Panc1 (cell line): ENCODE results near the gene GSTM5. TPM values are rescaled to one million over a fixed set of nuclear protein-coding genes. Genes with fewer than 3 reads are reported as not detected.

ENCODE experiments used
- ATAC-seq: fragments of 200-7000 bp; cut with Tn5 transposase; 2 replicates; pipeline ENCODE4 v1.9.1; 2020; ENCODE audit warnings: mild to moderate bottlenecking, moderate library complexity
- BruUV-seq: library from RNA; stranded (reverse); fragments of 400-500 nt; replicated peaks from 2 replicates; lab custom pipeline; 2021; lab: Mats Ljungman, UMichigan
- CTCF ChIA-PET: fragments of 300-600 bp; sonication (Branson Sonifier 250); formaldehyde crosslinking; loops from one replicate; lab custom pipeline; 2022; ENCODE audit warnings: antibody characterized with exemption; lab: Charles Lee
- POLR2A ChIA-PET: fragments of 300-600 bp; sonication (Branson Sonifier 250); formaldehyde crosslinking; loops from one replicate; lab custom pipeline; 2022; ENCODE audit warnings: antibody characterized with exemption; lab: Charles Lee
- DNase-seq: peaks from one replicate; pipeline ENCODE4 v3.0.0-alpha.2; 2010; ENCODE audit warnings: low read depth, low spot score
- H3K27ac ChIP-seq: 2 replicates; pipeline ENCODE4 v1.5.1; 2011; ENCODE audit warnings: mild to moderate bottlenecking, low read length, inconsistent platforms
- H3K27me3 ChIP-seq: fragments of 200-500 bp; sonication (Bioruptor generic); 2 replicates; pipeline ENCODE4 v1.6.0; 2014; ENCODE audit warnings: low read length, inconsistent platforms; ENCODE audit not compliant: control insufficient read depth, insufficient read depth
- H3K36me3 ChIP-seq: fragments of 200-500 bp; sonication (Bioruptor generic); 2 replicates; pipeline ENCODE4 v1.5.1; 2014; ENCODE audit warnings: inconsistent platforms, mild to moderate bottlenecking, low read length, moderate library complexity; ENCODE audit not compliant: control insufficient read depth, insufficient read depth
- H3K4me1 ChIP-seq: 2 replicates; pipeline ENCODE4 v1.5.1; 2011; ENCODE audit warnings: inconsistent platforms, mild to moderate bottlenecking, low read length, moderate library complexity; ENCODE audit not compliant: control insufficient read depth, insufficient read depth
- H3K4me3 ChIP-seq, 2 experiments: 2 replicates each; pipeline ENCODE4 v1.5.1; 2011 to 2012; ENCODE audit warnings: low read depth in 2 of 2, low read length in 2 of 2, mild to moderate bottlenecking in 2 of 2, inconsistent platforms in 1 of 2, moderate library complexity in 1 of 2
- H3K9me3 ChIP-seq: fragments of 200-500 bp; sonication (Bioruptor generic); 2 replicates; pipeline ENCODE4 v1.5.1; 2014; ENCODE audit warnings: low read depth, mild to moderate bottlenecking, inconsistent platforms, low read length, moderate library complexity; ENCODE audit not compliant: control insufficient read depth, insufficient read depth
- CTCF ChIP-seq: fragments of 450-650 bp; IDR thresholded peaks from 2 replicates; pipeline ENCODE4 v1.5.1; 2017; ENCODE audit warnings: mild to moderate bottlenecking
- POLR2AphosphoS5 ChIP-seq: IDR thresholded peaks from 2 replicates; pipeline ENCODE4 v1.6.1; 2012; ENCODE audit warnings: mild to moderate bottlenecking, low read depth, low read length, moderate library complexity
- REST ChIP-seq, 2 experiments: IDR thresholded peaks; 2 replicates each; pipeline ENCODE4 v1.6.1; 2011 to 2012; ENCODE audit warnings: low read depth in 2 of 2, control low read depth in 1 of 2, low read length in 1 of 2, mild to moderate bottlenecking in 1 of 2, moderate library complexity in 1 of 2; ENCODE audit not compliant: insufficient read depth in 1 of 2
- SIN3A ChIP-seq: IDR thresholded peaks from 2 replicates; pipeline ENCODE4 v1.6.1; 2012; ENCODE audit warnings: low read depth, mild to moderate bottlenecking, low read length, moderate library complexity, borderline replicate concordance; ENCODE audit not compliant: insufficient read depth
- TCF7L2 ChIP-seq: IDR thresholded peaks from 2 replicates; pipeline ENCODE4 v1.6.1; 2011; ENCODE audit warnings: mild to moderate bottlenecking, low read depth, low read length, inconsistent platforms
- in situ Hi-C: cut with HindIII; loops from 2 replicates; pipeline ENCODE4 v1.10.0; 2016; ENCODE audit warnings: low sequenced_read_pairs, low pct_unique_long_range_greater_than_20kb
- intact Hi-C: fragments of 100-400 bp; cut with micrococcal nuclease; formaldehyde crosslinking; loops from one replicate; pipeline ENCODE4 v1.10.0; 2022; ENCODE audit not compliant: unreplicated experiment
- total RNA-seq: library from RNA; stranded (reverse); gene quantifications from one replicate; pipeline ENCODE4 v1.2.1, GENCODE V29; 2021; ENCODE audit not compliant: unreplicated experiment

The GSTM5 gene
- total RNA-seq, 1 experiment from 2014 or later, result not detected

DNA sequence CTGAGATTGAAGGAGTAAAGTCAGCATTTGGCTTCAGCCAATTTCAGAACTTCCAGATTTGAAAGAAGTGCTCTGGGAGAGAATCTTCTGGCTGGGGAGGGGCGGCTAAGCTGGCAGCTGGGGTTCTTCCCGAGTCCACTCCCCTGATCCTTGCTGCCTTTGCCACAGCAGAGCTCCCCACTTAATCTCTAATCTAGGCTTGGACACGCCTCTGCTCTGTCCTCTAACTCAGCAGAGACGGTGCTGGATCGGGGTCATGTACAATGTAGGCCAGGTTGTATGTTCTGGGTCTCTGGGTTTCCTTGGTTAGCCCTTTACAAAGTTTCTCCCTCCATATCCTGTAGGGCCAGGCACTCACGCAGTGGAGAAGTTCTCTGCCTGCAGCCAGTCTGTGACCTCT lies 38.9 kb downstream of the GSTM5 start:
- in situ Hi-C loops (no loop called here), intact Hi-C loops (no loop called here)
- POLR2A ChIA-PET, result no interaction called here
- CTCF ChIA-PET, result no interaction called here
- DNase-seq (no peak), ATAC-seq (no peak)
- Histone ChIP-seq H3K4me3 (no peak overlapping the region), H3K4me1 (no peaks in the 10 kb centered on the region), H3K27ac (no peak overlapping the region), H3K9me3 (no peaks in the 10 kb centered on the region), H3K36me3 (no peaks in the 10 kb centered on the region), H3K27me3 (no peaks in the 10 kb centered on the region)
- TF ChIP-seq SIN3A, result no peak
- TF ChIP-seq REST (IDR thresholded peaks at IDR 0.05; ENCODE audit: insufficient read depth in 1 of 2, low read depth in 2 of 2, low read length in 1 of 2), result no peak
- no peak for TF ChIP-seq CTCF
- TF ChIP-seq POLR2AphosphoS5, result no peak
- no peak for TF ChIP-seq TCF7L2
- no TSS peak for BruUV-seq

- intact Hi-C loops, result no loop called here
- ATAC-seq (no peak), DNase-seq (no peak)
- in situ Hi-C loops, result no loop called here
- no peaks in the 10 kb centered on the region for H3K9me3 ChIP-seq
- H3K4me3 ChIP-seq, result no peak overlapping the region
- ChIA-PET CTCF (no interaction called here), POLR2A (no interaction called here)
- H3K27ac ChIP-seq, result no peak overlapping the region
- TF ChIP-seq REST (IDR thresholded peaks at IDR 0.05; ENCODE audit: insufficient read depth in 1 of 2, low read depth in 2 of 2, low read length in 1 of 2) (no peak), POLR2AphosphoS5 (no peak), SIN3A (no peak)
- no peaks in the 10 kb centered on the region for H3K36me3 ChIP-seq
- BruUV-seq, result no TSS peak
- no peaks in the 10 kb centered on the region for H3K4me1 ChIP-seq
- H3K27me3 ChIP-seq, result no peaks in the 10 kb centered on the region
Measured at GRCh38 chr1:109751531-109752260, 39.6 kb downstream of the GSTM5 start.
